HepG2 (cell line): ENCODE results near the gene SEZ6. TPM values are rescaled to one million over a fixed set of nuclear protein-coding genes. Genes with fewer than 3 reads are reported as not detected.
A peak's percentile ranks its signal among the peaks of the same experiment; 100 is the strongest.

Source experiments
- ATAC-seq: fragments of 200-7000 bp; cut with Tn5 transposase; 3 replicates; pipeline ENCODE4 v1.9.1; 2020; ENCODE audit warnings: mild to moderate bottlenecking, moderate library complexity
- BruUV-seq: library from RNA; stranded (reverse); fragments of 400-500 nt; replicated peaks from 2 replicates; lab custom pipeline; 2021; lab: Mats Ljungman, UMichigan
- CTCF ChIA-PET: fragments of 300-600 bp; formaldehyde crosslinking; extraction: SDS; loops from one replicate; lab custom pipeline; 2021; ENCODE audit warnings: low total read pairs, inconsistent platforms, low intra/inter-chr PET ratio; lab: Yijun Ruan, JAX
- POLR2A ChIA-PET: fragments of 350-600 bp; sonication (Branson Sonifier 250); formaldehyde crosslinking; loops from one replicate; lab custom pipeline; 2020; ENCODE audit warnings: antibody characterized with exemption, inconsistent platforms; lab: Yijun Ruan, JAX
- DNase-seq: peaks from one replicate; pipeline ENCODE4 v3.0.0-alpha.2; 2015; ENCODE audit warnings: low spot score
- FAIRE-seq: peaks from 3 replicates; lab custom pipeline; 2011; peaks lifted over from hg19 to GRCh38; lab: Jason Lieb, UNC
- H2AFZ ChIP-seq: one replicate; pipeline ENCODE4 v1.6.1; 2011; ENCODE audit warnings: low read length, inconsistent platforms
- H3K27ac ChIP-seq: fragments of 300-600 bp; 3 replicates; pipeline ENCODE4 v1.8.0; 2011; ENCODE audit warnings: mixed run types, mild to moderate bottlenecking, mixed read lengths, low read length, inconsistent platforms; ENCODE audit not compliant: insufficient read depth; ENCODE audit errors: extremely low read length
- H3K27me3 ChIP-seq, 2 experiments: fragments of 200-600 bp in 1 of 2; 2 replicates in 1 of 2; 3 replicates in 1 of 2; pipeline versions ENCODE4 v1.6.0 to v1.8.0; 2011; ENCODE audit warnings: low read length in 2 of 2, mild to moderate bottlenecking in 2 of 2, moderate library complexity in 2 of 2, inconsistent platforms in 1 of 2; ENCODE audit not compliant: insufficient read depth in 2 of 2, control insufficient read depth in 1 of 2
- H3K36me3 ChIP-seq, 2 experiments: fragments of 200-600 bp in 1 of 2; replicated peaks in 1 of 2; 2 replicates in 1 of 2; 3 replicates in 1 of 2; pipeline versions ENCODE4 v1.5.1 to v1.8.0; 2011; ENCODE audit warnings: low read length in 2 of 2, inconsistent platforms in 1 of 2; ENCODE audit not compliant: insufficient read depth in 2 of 2, control insufficient read depth in 1 of 2
- H3K4me1 ChIP-seq: 2 replicates; pipeline ENCODE4 v1.5.1; 2012; ENCODE audit warnings: low read length, inconsistent platforms; ENCODE audit not compliant: insufficient read depth
- H3K4me2 ChIP-seq: 2 replicates; pipeline ENCODE4 v1.6.0; 2011; ENCODE audit warnings: low read depth, low read length, inconsistent platforms
- H3K4me3 ChIP-seq, 3 experiments: fragments of 200-600 bp in 1 of 3; sonication (generic), shearing (Covaris generic) in 1 of 3; replicated peaks in 1 of 3; 2 replicates each; pipeline ENCODE4 v1.5.1; 2011 to 2016; ENCODE audit warnings: low read length in 3 of 3, inconsistent platforms in 2 of 3, low read depth in 2 of 3, mild to moderate bottlenecking in 2 of 3, control low read depth in 1 of 3, mixed read lengths in 1 of 3; ENCODE audit not compliant: insufficient read depth in 1 of 3
- H3K79me2 ChIP-seq: one replicate; pipeline ENCODE4 v1.6.1; 2011; ENCODE audit warnings: low read length, inconsistent platforms; ENCODE audit not compliant: insufficient read depth
- H3K9ac ChIP-seq: 2 replicates; pipeline ENCODE4 v1.6.0; 2011; ENCODE audit warnings: mild to moderate bottlenecking, low read depth, low read length, inconsistent platforms; ENCODE audit not compliant: insufficient read depth
- H3K9me3 ChIP-seq: 2 replicates; pipeline ENCODE4 v1.5.1; 2012; ENCODE audit warnings: mild to moderate bottlenecking, low read length
- H4K20me1 ChIP-seq: 2 replicates; pipeline ENCODE4 v1.6.0; 2011; ENCODE audit warnings: inconsistent platforms, mild to moderate bottlenecking, low read length, moderate library complexity; ENCODE audit not compliant: insufficient read depth
- CEBPZ ChIP-seq: IDR thresholded peaks from 2 replicates; pipeline ENCODE4 v1.6.1; 2012; ENCODE audit warnings: low read length, improper control_type of control experiment
- ZNF20 ChIP-seq: sonication (generic); formaldehyde crosslinking; IDR thresholded peaks from 2 replicates; pipeline ENCODE4 v1.4.0; 2020; ENCODE audit warnings: mild to moderate bottlenecking, moderate library complexity, missing genetic modification reagents
- ZNF296 ChIP-seq: sonication (generic); formaldehyde crosslinking; conservative IDR thresholded peaks from 2 replicates; pipeline ENCODE4 v1.5.0; 2020; ENCODE audit warnings: mild to moderate bottlenecking, missing genetic modification reagents
- WGBS: methylation state at CpG from one replicate; pipeline ENCODE4 v1.1.6; 2017; ENCODE audit warnings: low lambda C conversion rate; 5-methylcytosine and 5-hydroxymethylcytosine counted together
- in situ Hi-C: cut with HindIII; loops from 2 replicates; pipeline ENCODE4 v1.10.0; 2017; ENCODE audit warnings: low pct_unique_long_range_greater_than_20kb; ENCODE audit not compliant: extremely low pct_ligation_motif_present
- intact Hi-C: fragments of 100-400 bp; cut with micrococcal nuclease; formaldehyde crosslinking; loops from one replicate; pipeline ENCODE4 v1.10.0; 2022; ENCODE audit not compliant: unreplicated experiment
- polyA plus RNA-seq, 8 experiments: library from polyadenylated mRNA; depleted of rRNA in 3 of 8; stranded (reverse) in 7 of 8; unstranded in 1 of 8; fragments of >200 nt; fragmentation: Illumina TruSeq in 4 of 8; extraction: Trizol in 4 of 8; gene quantifications; 2 replicates each; pipeline versions ENCODE4 v1.2.1 to v1.2.3, GENCODE V29; 2011 to 2016; ENCODE audit warnings: low read depth in 4 of 8, missing spikeins in 1 of 8, mixed read lengths in 1 of 8; ENCODE audit not compliant: insufficient read depth in 1 of 8
- total RNA-seq, 5 experiments: library from RNA; depleted of rRNA; stranded (reverse); fragments of >200 nt; fragmentation: Illumina TruSeq; extraction: Trizol; gene quantifications; 2 replicates each; pipeline ENCODE4 v1.2.3, GENCODE V29; 2016; ENCODE audit warnings: low read depth in 1 of 5

SEZ6 gene
- total and polyA plus RNA-seq, 2 of the 13 experiments (the other 11 are each of a cell fraction or from before 2014, with no cell fraction given) = not detected

DNA sequence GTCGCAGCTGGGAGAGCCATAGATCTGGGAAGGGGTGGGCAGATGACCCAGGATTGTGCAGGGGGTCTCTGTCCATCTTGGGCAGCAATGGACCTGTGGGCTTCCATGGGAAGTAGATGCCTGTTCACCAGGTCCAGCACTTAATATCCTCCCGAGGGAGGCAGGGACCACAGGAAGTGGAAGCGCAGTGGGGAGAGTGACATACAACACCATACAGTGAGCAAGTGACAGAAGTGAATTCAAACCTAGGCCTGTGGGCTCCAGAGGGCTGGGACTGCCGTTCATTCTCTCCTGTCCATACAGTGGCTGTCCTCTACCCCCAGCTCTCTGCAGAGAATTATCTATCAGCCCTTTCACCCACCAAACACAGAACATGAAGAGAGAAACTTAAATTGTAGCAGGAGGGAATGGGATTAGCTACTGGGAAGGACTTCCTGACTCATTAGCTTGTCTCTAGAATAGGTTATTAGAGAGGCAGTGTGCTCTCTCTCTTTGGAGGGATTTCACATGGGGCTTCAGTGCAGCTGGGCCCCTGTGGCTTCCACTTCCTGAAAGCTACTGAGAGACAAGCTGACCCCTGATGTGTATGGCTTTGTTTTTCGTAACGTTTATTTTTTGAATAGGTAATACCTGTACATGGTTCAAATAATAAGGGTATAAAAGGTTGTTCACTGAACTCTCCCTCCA lies 13.1 kb upstream of the SEZ6 start:
- ChIA-PET CTCF (no interaction called here), POLR2A (no interaction called here)
- TF ChIP-seq ZNF296 (CRISPR knock-in tag) (no peak), ZNF20 (no peak), CEBPZ (no peak)
- Histone ChIP-seq H3K4me3 (no peak overlapping the region), H3K9ac (no peak overlapping the region), H3K4me2 (no peak overlapping the region), H3K36me3 (no peaks in the 10 kb centered on the region), H3K9me3 (no peaks in the 10 kb centered on the region), H3K79me2 (no peaks in the 10 kb centered on the region), H4K20me1 (no peaks in the 10 kb centered on the region), H3K27ac (no peak overlapping the region), H3K27me3 (peaks cover 3 to 81% of the 10 kb centered on the region in 2 experiments; a peak in 4 of 5 replicates), H3K4me1 (peaks cover 19% of the 10 kb centered on the region), H2AFZ (no peak overlapping the region)
- no TSS peak for BruUV-seq
- no peak for FAIRE-seq
- intact Hi-C loops (loop anchor here (10.0 kb wide), 1 partner anchor 54 kb away; no protein-coding TSS in a partner anchor), in situ Hi-C loops (no loop called here)
- WGBS = 43% methylated on average over 6 of the region's 6 CpGs
- peak; percentile 47; the same call in 2 of the 3 replicates for ATAC-seq
- DNase-seq = no peak
